ENCODE measurements around the gene NUAK2.
A peak's percentile ranks its signal among the peaks of the same experiment; 100 is the strongest.
"Not testable (repeated sequence)": the region's sequence is repeated elsewhere in the genome, so short reads cannot be mapped to it uniquely, and the experiment has no call there.

The NUAK2 gene

GRCh38 chr1:205321162-205321958, at the start of gene NUAK2:
Gene NUAK2 (minus strand): TSS chr1:205321745. CDS start chr1:205321628, 117 bp downstream.
- peak; percentile 79 for DNase-seq

GRCh38 chr1:205370780-205371179, 49.2 kb upstream of the NUAK2 start:
- DNase-seq = no peak

DNA sequence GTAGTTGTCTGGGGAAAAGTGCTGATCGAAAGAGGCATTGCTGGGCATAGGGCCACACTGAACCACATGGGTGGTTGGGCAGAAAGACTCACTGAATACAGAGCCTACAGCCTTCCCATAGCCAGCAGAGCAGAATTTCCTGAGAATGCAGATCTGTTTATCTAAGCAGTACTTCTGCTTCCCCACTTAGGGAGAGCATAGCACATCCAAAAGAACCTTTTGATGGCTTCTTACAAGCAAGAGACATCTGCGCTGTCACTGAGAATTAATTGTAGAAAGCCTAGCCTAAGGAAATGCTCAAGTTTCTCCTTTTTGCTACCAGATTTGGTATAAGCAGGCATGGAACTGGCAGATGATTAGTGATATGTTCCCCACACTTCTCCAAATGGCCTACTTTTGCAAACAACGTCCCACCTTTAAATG, 48.2 kb upstream of the NUAK2 start:
- no peak for DNase-seq

GRCh38 chr1:205368478-205368877, 46.9 kb upstream of the NUAK2 start:
- no peak for DNase-seq

DNA sequence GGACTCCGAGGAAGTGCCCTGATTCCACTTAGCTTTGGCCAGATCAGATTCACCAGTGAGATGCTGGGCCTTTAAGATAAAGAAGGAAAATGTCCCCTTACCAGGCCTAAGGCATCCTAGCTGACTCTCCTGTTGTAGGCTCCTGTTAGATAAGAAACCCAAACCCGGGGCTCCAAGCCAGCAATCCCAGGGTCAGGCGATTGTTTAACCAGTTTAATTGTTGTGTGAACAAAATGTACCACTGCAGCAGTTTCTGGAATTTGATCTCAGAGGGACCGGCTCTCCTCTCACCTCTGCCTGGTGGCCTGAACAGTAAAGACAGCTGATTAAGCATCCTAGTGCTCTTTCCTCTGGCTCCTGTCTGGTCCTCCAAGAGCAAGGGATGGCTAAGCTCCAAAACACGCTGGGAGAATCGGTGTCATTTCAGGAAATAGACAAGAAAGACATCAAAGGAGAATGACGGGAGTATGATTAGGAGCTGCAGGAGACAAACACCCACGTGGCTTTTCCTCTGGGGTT, 44.5 kb upstream of the NUAK2 start:
- DNase-seq = no peak

DNA sequence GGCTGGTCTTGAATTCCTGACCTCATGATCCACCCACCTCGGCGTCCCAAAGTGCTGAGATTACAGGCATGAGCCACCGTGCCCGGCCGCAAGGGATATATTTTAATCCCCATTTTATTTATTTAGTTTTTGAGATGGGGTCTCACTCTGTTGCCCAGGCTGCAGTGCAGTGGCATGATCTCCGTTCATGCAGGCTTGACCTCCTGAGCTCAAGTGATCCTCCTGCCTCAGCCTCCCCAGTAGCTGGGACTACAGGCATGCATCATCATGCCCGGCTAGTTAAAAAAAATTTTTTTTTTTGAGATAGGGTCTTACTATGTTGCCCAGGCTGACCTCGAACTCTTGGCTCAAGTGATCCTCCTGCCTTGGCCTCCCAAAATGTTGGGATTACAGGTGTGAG, 43.5 kb upstream of the NUAK2 start:
- DNase-seq = not testable (repeated sequence)

DNA sequence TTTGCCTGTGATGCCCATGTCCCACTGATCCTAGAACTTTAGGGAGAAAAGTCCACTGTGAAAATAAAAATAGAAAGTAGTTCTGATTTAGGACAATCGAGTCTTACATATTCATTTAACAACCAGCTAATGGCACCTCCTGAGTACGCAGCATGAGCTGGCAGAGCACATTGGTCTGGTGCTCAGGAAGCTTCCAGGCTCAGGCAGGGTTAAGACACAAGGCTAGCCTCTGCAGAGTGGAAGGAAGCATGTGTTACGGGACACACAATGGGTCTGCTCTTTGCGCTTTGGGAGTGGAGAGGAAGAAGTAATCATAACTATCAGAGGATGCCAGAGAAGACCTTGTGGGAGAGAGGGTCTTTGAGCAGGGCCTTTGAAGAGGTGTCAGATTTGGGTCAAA, 39.3 kb upstream of the NUAK2 start:
- no peak for DNase-seq

DNA sequence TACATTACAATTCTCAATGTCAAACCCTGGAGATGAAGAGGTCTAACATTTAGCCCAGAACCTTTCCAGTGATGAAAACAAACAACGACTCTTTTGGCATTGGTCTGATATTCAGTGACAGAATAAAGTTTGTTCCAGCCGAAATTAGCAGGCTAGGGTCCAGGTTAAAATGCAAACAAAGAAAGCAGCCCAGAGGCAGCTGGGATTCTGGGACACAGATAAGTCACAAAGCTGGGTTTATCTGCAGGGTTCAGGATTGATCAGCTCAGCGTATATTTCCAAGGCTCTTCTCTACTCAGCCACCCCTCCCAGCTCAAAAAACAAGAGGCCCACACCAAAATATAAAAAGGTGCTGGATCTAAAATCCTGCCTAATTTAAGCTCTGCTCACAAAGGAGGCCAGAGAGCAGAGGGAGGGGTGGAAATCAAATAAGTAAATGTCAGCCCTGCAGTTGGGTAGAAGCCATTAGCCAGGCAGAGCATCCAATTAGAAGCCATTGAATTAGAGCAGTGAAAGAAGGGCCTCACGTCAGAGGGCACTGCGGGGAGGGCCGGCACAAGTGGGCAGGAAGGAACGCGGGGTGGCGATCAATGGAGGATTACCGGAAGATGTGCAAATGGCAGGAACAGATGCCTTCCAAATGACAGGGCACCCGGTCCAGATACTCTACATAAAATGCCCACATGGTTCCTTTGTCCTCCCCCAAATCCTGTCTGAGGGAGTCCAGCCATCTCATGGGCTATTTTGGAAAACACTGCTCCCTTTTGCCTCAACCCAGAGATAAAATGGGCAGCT, 38.4 kb upstream of the NUAK2 start:
- DNase-seq = no peak

DNA sequence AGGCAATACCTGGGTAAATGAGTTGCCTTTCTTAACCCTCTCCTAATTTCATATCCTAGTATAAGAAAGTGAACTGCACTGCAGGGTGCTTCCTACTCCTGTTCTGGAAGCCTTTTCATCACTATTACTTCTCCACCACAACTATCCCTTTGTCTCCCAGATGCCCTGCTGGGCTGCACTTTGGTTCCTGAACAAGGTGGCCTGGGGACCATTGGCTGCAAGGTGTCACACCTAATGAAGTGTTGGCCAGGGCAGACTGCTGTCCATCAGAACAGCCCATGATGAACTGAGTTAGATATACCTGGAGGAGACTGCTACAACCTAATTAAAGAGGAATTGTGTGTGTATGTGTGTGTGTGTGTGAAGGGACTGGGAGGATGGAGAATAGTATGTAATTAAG, 37.0 kb upstream of the NUAK2 start:
- no peak for DNase-seq

- no peak for DNase-seq
Measured at GRCh38 chr1:205357567-205357966, 36.0 kb upstream of the NUAK2 start.

DNA sequence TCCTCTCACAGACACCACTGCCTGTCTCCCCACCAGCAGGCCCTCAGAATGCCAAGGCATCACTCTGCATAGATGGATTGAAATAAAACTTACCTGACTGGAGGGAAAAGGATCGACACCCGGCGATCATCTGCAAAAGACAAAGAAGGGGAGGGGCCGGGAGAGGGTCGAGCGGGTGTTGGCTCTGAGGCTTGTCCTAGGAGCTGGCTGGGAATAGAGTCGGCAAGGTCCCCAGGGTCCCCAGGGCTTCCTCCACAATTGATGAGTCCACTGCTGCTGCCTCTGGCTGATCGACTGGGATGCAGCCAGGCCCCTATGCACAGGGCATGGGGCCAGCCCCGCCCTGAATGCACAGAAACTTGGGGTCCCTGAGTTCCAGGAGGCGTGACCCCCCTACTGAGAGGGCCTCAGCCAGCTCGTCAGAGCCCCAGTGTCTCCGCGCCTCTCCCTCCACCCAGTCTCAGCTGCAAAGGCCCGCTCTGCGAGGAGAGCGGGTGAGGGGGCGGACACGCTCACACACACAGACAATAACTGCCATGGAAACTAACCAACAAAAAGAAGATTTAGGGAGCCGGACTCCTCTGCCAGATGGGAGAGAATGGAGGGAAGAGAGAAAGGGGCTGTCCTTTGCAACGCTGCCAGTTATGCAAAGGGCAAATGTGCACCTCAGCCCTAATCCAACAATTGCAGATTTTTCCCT, 35.0 kb upstream of the NUAK2 start, which contains the start of gene KLHDC8A:
TSS of gene KLHDC8A (minus strand) at position 483 of the 700 bp plus-strand sequence. CDS start 13,318 bp downstream, outside the sequence.
- no peak for DNase-seq

DNA sequence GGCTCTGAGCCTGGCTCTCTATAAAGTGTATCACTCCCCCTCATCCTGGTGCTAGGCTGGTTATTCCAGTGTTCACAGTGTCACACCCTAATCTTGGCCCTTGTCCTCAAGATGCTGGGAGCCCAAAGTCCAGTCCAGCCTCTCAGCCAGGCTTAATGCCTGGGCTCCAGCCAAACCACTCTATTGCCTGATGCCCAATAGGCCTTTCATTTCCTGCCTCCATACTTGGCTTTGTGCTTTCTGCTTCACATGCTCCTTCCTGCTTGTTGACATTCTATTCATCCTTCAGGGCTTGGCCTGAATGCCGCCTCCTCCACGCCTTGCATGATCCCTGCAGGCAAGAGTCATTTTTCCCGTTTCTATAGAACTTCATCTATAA, 33.5 kb upstream of the NUAK2 start:
- DNase-seq = no peak

- DNase-seq = peak; percentile 64
Measured at GRCh38 chr1:205354259-205355074, 32.9 kb upstream of the NUAK2 start.

DNA sequence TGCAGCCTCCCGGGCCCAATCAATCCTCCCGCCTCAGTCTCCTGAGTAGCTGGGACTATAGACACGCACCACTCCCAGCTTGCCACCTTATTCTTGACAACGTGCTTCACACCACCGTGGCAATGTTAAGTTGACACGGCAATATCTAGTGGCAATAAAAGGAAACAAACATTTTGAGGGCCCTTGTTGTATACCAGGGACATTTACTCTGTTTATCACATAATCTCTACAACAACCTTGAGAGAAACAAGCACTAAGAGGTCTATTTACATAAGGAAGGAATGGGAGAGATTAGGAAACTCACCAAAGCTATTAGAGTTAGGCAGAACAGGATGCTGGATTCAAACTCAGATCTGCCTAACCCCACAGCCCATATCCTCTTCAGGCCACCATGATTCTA, 32.1 kb upstream of the NUAK2 start:
- DNase-seq = no peak

DNA sequence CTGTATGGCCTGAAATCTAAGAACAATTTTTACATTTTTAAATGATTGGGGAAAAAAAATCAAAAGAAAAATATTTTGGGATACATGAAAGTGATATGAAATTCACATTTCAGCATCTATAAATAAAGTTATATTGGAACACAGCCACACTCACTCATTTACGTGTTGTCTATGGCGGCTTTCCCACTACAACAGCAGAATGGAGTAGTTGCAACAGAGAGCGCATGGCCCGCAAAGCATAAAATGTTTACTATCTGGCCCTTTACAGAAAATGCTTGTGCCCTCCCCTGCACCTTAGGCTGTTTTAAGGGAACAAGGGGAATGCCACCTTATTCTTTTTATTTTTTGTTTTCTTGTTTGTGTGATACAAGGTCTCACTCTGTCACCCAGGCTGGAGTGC, 31.6 kb upstream of the NUAK2 start:
- DNase-seq = no peak

DNA sequence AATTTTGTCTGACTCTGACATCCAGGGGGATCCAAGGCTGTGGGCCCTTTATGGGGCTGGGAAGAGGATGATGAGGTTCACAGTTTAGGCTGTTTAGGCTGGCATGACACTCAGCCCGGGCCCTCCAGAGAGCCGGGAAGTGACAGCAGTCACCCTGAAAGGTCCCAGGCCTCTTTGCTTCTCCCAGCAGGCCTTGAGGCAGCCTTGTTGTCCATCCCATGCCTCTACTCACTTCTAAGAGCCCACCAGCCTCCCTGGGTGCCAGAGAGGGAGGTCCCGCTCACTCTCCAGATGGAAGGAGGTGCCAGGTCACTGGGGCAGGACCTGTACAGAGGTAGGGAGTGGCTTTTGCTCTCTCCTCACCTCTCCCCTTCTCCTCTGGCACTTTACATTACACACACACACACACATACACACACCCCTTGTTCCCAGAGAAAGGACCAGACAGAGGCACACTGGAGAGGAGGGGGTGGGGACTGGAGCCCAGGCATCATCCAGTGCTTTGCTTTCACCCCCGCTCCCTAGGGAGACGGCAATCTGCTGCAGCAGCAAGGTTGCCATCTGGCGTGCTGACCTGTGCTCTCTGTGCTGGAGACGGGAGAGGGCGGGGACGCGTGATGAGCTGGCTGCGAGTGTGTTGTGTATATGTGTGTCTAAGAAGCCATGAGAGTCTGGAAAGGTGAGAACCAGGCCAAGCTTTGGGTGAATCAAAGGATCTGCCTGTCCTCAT, 30.6 kb upstream of the NUAK2 start:
- DNase-seq = no peak

- DNase-seq = no peak
Measured at GRCh38 chr1:205350691-205351141, 29.2 kb upstream of the NUAK2 start.

DNA sequence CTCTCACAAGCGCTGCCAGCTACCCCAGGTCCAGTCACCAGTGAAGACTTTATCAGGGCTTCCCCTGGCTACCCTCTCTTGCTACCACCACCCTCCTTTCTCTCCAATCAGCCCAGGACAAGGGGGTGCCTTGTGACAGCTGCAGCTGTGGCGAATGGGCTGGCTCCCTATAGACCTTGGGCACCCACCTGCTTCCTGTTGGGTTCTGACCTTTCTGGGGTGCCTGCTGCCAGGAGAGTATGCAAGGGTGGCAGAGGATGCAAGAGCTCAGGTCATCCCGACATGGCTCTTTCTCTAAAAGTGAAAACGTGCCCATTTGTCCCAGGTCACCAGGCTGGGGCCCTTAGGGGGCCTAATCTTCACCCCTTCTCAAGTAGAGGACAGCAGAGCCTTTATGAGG, 28.6 kb upstream of the NUAK2 start:
- no peak for DNase-seq

- DNase-seq = no peak
Measured at GRCh38 chr1:205348554-205349487, 27.3 kb upstream of the NUAK2 start.

- DNase-seq = no peak
Measured at GRCh38 chr1:205346956-205347574, 25.5 kb upstream of the NUAK2 start.
